Activated CD8-positive, alpha-beta memory T cell treated with anti-CD3 and anti-CD28 coated beads, Interleukin-2, amount 50 U/mL, for 1 hour (primary cell): ENCODE results near the gene SH3GL1.
A peak's percentile ranks its signal among the peaks of the same experiment; 100 is the strongest.
"Not testable (repeated sequence)": the region's sequence is repeated elsewhere in the genome, so short reads cannot be mapped to it uniquely, and the experiment has no call there.

Source experiments
- DNase-seq: peaks from one replicate; pipeline ENCODE4 v3.0.0-alpha.2; 2020; ENCODE audit errors: extremely low read depth

SH3GL1 gene

DNA sequence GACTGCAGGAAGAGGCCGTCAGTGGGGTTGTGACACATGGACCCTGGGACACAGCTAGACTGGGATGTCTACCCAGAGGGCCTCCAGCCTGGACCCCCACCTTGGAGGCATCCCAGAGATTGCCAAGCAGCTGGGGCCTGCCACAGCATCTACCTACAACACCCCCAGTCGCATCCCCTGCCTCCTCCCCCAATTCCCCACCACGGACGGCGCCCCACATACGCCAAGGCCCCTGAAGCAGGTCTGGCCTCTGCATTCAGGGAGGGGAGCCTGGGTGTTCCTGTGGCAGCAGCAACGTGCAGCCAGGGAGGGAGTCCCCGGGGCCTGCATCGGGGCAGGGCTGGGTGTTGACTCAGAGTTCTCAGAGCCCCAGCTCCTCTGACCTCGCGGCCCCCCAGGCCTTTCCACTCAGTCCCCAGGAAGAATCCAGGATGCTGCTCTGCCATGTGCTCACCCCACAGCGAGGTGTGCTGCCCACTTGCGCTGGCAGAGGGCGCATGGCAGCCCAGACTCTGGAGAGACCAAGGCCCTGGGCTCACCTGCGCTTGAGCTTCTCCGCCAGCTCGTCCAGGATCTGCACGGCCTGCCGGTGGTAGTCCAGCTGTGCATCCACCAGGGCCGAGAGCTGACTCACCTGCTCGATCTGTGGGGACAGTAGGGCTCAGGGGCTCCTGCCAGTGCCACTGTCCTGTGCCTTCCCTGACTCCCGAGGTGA lies 37.4 kb downstream of the SH3GL1 start:
- DNase-seq, result no peak

DNA sequence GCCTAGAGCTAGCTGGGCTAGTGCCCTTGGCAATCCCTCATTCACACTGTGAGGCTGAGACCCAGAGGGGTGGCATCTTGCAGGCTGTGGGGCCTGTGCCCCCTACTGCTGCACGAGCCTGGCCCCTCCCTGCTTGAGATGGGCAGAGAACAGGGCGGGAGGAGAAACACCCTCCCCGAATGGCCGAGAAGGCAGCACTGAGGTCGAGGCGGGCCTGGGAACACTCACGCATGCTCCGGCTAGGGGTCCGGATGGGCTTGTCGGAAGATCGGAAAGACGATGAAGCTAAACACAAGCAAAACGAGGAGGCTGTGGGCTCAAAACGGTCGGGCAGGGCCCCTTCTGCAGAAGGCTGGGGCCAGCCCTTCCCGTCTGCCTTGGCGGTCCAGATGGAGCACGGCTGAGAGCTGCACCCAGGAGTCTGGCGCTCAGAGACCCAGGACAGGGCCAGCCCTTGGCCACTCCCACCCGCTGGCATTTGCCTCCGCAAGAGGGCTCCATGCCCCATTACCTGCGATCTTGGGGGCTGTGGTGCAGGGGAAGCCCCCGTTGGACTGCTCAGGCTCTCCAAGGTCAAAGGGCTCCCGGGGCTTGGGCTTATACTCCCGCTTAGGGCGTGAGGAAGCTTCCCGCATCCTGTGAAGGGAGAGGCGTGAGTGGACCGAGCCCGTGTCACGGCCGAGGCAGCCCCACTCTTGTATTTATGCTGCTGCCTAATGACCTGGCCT lies 38.1 kb downstream of the SH3GL1 start:
- DNase-seq, result no peak

DNA sequence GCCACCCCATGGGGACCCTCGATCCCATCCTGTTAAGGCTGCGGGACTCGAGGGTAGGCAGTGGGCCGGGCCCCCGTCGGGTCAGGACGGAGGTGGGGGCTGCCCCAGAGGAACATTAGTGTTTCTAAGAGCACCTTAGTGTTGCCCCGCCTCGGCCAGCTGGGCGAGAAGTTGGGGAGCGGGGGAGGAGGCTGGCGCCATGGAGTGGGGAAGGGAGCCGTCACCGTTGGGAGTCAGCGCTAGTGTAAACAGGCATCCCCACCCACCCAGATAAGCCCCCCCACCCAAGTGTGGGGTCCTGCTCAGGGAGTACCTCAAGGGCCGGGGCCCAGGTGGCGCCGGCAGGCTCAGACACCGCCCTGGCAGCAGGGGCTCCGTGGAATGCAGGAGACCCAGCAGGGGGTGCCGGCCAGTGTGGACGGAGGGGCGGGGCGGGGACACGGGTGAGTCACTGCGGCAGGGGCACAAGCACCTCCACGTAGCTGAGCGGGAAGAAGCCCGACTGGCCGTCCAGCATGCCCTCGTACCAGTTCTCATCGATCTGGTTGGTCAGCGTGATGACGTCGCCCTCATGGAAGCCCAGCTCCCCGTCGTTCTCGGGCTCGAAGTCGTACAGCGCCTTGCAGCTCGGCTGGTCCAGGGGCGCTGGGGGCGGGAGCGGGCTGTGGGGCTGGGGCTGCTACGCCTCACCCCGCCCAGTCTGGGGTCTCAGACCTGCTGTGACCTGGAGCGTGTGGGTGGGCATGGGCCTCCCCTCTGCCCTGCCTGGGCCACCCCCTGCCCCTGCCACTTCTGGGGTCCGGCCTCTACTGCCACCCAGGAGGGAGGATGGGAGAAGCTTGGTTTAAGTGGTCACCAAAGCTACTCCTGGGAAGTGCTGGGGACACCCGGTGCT lies 38.9 kb downstream of the SH3GL1 start:
- DNase-seq, result no peak

DNA sequence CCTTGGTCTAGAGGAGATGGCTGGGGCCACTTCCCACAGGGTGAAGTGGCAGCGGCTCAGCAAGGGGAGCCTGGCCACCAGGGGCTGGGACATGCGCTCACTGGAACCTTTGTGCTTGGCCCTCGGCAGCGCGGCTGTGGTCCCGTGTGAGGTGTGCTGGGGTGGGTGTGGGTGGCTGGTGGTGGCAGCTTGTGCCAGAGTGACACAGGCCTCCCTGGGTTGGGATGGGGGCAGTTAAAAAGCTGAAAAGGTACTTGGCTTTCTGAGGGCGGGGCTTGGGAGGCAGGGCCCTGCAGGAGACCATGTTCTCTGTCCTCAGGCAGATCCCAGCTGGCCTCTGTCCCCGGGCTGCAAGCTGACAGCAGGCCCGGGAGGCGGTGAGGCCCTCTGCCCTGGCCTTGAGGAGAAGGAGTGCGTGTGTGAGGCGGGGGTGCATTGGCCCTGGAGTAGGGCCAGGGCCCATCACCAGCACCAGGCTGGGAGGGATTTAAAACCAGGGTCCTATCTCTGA lies 39.7 kb downstream of the SH3GL1 start:
- DNase-seq, result no peak

DNA sequence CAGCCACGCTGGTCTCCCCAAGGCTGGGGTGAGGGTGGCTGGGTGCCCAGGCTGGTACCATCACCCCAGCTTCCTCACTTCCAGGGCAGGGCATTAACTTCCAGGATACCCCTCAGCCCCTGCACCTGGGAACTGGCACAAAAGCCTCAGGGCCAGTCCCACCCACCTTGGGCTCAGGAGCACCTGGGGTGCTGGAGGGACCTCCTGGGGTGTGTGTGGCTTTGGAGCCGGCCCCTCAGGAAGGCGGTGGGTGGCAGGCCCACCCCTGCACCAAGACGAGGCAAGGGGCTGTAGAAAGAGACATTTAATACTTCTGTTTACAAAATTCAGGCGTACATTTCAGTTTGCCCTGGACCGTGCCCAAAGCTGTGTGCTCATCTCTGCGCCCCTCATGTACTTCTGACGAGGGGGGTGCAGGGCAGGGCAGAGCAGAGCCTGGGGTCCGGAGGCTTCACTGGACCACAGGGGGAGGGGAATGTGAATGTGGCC lies 40.2 kb downstream of the SH3GL1 start:
- no peak for DNase-seq

DNA sequence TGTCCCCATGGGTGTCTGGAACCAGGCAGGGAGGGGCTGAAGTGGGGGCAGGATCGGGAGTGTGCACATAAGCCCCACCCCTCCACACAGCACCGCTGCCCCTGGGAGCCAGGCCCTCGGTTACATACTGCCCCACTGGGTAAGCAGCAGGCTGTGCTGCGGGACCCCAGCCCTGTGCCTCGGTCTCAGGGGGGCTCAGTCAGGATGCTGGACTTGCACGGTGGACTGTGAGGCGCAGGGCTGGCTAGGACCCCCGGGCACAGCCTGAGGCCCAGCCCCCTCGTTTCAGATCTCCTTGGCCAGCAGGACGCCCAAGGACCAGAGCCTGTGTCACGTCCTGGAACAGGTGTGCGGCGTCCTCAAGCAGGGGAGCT lies 40.7 kb downstream of the SH3GL1 start:
- no peak for DNase-seq

DNA sequence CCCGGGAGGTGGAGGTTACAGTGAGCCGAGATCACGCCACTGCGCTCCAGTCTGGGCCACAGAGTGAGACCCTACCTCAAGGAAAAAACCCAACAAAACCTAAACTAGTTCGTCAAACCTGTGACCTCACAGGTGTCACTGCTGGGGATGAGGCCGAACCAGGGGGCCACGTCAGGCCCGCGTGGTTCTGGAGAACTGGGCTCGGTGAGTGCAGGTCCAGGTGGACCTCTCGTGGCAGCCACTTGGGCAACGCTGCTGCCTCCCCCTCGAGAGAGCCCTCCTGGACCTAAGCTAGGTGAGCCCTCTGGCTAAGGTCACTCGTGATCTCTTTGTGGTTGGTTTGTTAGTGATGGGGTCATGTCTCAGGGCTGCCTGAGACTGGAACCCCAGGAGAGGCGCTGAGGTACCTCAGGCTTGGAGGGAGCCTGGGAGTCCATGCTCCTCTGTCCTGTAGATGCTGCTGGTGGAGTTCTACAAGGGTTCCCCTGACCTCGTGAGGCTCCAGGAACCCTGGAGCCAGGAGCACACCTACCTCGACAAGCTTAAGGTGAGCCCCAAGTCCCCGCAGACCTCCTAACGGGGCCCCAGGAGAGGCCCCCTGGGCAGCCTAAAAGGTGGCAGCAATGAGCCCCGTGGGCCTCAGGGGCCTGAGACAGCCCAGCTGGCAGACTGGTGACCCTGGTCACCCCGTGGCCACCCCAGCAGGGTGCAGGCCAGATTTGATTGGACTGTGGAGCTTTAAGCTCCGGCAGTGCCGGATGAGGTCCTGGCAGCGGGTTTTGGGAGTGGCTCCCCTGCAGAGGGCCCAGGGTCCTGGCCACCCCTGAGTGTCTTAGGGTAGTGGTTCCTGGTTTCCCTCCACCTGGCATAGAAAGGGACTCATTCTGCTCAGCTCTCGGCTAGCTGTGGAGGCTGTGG lies 41.4 kb downstream of the SH3GL1 start:
- DNase-seq, result no peak

DNA sequence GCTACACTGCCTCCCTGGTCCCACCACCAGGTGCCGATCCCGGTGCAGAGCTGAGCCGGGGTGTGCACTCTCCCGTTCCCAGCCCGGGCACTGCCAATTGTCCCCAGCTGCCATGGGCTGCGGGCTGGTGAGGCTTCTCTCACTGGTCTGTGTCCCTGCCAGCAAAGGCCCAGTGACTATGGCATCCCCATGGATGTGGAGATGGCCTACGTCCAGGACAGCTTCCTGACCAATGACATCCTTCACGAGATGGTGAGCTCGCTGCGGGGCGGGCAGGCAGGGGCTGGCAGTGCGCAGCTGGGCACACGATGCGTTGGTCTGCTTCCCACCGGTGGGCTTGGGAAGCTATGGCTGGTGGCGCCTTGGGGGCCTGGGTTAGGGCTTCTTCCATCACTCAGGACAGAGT lies 42.4 kb downstream of the SH3GL1 start:
- no peak for DNase-seq

DNA sequence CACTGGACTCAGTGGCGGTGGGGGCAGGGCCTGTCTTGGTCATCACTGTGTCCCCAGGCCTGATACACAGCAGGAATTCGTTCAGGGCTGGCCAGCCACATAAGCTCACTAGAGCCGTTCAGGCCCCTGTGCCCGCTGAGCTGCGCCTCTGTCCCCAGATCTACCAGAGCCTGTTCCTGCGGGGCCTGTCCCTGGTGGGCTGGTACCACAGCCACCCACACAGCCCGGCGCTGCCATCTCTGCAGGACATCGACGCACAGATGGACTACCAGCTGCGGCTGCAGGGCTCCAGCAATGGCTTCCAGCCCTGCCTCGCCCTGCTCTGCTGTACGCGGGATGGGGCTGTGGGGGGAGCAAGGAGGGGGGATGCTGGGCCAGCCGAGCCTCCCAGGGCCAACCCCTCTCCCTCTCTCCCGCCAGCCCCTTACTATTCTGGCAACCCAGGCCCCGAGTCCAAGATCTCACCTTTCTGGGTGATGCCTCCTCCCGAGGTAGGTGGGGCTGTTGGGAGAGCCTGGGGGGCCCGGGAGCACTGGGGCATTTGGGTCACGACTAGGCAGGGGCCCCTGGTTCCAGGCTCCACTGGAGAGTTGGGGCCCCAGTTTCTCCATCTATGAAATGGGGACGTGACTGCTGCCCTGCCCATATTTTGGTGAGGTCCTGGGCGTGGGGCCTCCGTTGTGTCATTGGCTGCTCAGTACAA lies 43.1 kb downstream of the SH3GL1 start:
- no peak for DNase-seq

DNA sequence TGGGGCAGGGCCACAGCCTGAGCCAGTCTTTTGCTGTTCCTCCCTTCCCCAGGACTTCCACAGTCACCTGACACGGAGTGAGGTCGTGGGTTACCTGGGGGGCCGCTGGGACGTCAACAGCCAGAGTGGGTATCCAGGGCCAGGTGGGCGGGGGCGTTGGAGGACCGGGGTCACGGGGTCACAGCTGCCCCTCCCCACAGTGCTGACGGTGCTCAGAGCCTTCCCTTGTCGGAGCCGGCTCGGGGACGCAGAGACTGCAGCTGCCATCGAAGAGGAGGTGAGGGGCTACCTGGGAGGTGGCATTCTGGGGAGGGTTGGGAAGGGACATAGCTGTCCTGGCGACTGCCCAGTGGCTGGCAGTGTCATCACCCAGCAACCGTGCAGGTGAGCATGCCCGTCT lies 45.5 kb downstream of the SH3GL1 start:
- no peak for DNase-seq

DNA sequence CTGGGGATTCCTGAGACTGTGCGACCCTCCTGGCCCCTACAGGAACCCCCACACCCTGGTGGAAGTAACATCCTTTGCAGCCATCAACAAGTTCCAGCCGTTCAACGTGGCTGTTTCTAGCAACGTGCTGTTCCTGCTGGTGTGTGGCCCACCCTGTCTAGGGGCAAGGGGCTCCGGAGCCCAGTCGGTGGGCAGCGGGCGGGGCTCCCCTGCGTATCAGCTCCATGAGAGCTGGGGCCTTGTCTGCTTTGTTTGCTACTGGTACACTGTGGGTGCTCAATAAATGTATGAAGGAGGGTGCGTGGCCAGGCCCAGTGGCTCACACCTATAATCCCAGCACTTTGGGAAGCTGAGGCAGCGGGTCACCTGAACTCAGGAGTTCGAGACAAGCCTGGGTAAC lies 46.1 kb downstream of the SH3GL1 start:
- DNase-seq, result no peak

DNA sequence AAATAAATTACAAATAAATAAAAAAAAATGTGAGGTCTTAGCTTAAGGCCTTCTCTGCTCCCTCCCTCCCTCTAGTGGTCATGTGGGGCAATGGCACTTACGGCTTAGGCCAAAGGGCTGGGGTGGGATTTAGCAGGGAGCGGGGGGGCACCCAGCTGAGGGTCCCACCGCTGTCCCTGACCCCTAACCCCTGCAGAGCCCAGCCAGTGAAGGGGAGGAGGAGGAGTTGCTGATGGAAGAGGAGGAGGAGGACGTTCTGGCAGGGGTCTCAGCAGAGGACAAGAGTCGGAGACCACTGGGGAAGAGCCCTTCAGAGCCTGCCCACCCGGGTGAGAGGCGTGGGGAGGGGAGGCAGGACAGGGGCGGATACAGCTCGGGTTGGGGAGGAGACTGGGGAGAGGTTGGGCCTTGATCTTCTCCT lies 47.6 kb downstream of the SH3GL1 start:
- no peak for DNase-seq

DNA sequence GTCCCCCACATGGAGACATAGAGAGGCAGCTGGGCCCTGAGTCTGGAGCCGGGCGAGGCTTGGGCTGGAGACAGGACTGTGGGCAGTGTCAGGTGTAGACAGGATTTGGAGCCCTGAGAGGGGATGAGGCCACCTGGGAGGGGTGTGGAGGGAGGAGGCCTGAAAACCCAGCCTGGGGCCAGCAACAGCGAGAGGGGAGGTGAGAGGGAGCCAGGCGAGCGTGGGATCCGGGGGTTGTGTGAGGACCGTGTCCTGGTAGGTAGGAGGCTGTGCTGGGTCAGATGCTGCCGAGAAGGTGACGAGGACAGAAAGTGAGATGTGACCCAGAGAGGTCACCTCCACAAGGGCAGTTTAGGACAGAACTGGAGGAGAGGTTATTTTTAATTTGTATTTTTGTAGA lies 49.6 kb downstream of the SH3GL1 start:
- DNase-seq, result no peak

DNA sequence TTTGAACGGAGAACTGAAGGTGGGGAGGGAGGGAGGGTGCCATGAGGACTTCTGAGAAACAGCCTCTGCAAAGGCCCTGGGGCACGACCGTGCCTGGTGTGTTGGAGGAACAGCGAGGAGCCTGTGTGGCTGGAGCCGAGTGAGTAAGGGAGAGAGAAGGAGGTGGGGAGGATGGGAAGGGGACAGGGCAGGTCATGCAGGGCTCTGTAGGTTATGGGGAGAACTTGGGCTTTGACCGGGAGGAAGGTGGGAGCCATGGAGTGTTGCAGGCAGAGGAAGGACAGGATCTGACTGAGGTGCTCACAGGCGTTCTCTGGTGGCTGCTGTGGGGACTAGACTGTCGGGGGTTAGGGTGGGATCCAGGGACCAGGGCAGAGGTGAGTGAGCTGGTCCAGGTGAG lies 50.2 kb downstream of the SH3GL1 start:
- DNase-seq, result no peak

DNA sequence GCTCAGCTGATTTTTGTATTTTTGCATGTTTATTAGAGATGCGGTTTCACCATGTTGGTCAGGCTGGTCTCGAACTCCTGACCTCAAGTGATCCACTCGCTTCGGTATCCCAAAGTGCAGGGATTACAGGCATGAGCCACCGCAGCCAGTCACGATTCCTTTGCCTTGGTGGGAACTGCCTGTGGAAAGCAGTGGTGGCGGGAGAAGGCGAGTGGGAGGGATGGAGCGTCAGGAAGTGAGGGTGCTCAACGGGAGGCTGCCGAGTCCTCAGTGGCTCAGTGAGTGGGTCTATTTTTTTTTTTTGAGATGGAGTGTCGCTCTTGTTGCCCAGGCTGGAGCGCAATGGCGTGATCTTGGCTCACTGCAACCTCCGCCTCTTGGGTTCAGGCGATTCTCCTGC lies 51.1 kb downstream of the SH3GL1 start:
- not testable (repeated sequence) for DNase-seq

DNA sequence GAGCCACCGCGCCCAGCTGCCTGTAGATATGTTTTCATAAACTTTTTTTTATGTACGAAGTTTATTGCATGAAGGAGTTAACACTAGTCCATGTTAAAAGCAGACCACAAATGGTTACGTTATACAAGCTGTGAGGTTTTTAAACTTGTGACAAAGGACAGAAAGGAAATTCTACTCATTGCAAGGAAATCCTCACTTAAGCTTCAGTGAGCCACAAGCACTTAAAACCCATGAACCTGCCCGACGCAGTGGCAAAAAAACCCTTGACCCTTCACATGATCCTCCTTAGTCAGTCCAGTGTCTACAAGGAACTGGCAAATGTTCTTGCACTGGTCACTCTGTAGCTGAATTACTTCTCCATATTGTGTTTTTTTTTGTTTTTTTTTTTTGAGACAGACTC lies 52.8 kb downstream of the SH3GL1 start:
- DNase-seq, result no peak

DNA sequence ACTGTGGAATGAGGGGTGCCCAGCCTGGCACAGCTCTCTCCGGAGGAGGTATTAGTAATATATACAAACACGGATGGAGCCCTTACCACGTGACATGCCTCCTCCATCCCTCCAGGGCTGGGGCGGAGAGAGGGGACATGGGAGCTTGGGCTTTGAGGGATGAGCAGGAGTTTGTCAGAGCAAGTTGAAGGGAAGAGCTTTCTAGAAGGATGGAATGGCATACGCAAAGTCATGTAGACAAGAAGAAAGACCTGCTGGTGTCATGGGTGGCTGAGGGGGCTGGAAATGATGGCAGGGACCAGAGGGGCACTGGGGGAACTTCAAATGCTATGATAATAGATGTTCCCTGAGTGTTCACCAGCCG lies 54.3 kb downstream of the SH3GL1 start:
- no peak for DNase-seq

DNA sequence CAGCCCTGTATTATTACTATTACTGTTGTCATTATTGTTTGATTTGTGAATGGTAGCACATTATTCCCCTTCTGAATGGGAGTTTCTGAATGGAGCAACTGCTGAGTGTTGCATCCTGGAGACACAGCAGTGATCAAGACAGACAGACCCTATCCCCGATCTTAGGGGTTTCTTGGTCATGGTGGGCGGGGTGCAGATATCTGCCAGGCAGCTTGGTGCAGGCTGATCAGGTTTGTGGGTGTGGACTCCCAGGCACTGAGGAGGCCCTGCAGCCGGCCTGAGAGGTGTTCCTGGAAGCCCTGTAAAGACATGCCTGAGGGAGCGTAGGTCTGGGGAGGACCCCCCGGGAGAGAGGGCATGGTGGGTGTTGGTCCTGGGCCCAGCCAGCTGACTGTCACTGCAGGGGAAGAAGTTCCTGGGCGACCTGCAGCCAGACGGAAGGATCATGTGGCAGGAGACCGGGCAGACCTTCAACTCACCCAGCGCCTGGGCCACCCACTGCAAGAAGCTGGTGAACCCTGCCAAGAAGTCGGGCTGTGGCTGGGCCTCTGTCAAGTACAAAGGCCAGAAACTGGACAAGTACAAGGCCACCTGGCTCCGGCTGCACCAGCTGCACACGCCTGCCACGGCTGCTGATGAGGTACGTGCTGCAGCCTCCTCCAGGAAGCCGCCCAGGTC lies 54.9 kb downstream of the SH3GL1 start:
- DNase-seq, result no peak

DNA sequence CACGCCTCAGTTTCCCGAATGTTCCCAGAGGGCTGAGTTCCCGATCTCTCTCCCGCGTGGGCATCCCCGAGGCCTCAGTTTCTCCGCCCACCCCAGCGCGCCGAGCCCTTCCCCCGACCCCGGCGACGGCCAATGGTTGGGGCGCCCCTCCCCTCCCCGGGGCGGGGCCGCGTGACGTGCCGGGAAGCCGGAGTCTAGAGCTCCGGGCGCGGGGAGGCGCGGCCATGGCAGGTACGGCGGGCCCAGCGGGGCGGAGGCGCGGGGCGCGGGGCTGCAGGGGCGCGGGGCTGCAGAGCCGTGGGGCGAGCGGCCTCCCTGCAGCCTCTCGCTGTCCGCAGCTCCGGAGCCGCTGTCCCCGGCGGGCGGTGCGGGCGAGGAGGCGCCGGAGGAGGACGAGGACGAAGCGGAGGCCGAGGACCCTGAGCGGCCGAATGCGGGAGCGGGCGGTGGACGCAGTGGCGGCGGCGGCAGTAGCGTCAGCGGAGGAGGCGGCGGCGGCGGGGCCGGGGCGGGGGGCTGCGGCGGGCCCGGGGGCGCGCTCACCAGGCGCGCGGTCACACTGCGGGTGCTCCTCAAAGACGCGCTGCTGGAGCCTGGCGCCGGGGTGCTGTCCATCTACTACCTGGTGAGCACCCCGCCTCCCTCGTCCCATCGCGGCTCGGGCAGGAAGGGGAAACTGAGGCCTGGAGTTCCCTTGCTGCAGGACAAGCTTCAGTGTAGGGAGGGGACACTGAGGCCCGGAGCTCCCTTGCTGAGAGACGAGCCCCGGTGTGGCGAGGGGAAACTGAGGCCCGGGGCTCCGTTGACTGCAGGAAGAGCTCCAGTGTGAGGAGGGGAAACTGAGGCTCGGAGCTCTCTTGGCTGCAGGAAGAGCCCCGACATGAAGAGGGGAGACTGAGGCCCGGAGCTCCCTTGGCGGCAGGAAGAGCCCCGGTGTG lies 56.7 kb downstream of the SH3GL1 start, which contains the start of gene MPND:
MPND (plus strand) TSS at position 193 of the 938 bp plus-strand sequence; CDS start at position 225, 32 bp downstream.
- peak; percentile 54 for DNase-seq
